Measurements from ENCODE around the gene EPB41L4A. TPM values are rescaled to one million over a fixed set of nuclear protein-coding genes. Genes with fewer than 3 reads are reported as not detected.
A peak's percentile ranks its signal among the peaks of the same experiment; 100 is the strongest.

Gene EPB41L4A
- polyA plus RNA-seq, 4 donors: 0.67 to 11.5 (median 2.9) TPM

DNA sequence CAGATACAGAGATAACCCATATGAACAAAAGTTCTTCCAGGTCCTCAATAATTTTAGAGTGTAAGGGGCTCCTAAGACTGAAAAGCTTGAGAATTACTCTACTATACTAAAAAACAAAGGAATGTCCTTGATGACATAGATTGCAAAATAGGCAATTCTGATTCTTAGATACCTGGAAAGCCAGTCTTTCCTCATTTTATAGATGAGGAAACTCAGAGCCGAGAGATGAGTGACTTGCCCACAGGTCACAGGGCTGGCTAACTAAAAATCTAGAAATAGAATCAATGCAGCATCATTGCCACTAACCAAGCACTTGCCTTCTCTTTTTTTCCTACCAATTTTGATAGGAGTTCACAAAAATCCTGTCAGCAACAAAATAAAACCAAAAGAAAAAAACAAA lies 101.2 kb downstream of the EPB41L4A start:
- H3K27me3 ChIP-seq (ENCODE audit: control insufficient read depth in 3 of 3, insufficient read depth in 3 of 3, low read length in 3 of 3): no peaks in the 10 kb centered on the region
- no peak overlapping the region for H3K27ac ChIP-seq (ENCODE audit: low read depth in 1 of 3, low read length in 2 of 3)
- no peak overlapping the region for H3K4me3 ChIP-seq (ENCODE audit: low read depth in 1 of 3, low read length in 3 of 3)
- FAIRE-seq (no peak), DNase-seq (no peak)
- WGBS, 3 donors: 71 to 89% (median 72%) methylated on average over 1 of the region's 1 CpG
- H3K4me1 ChIP-seq (ENCODE audit: control insufficient read depth in 3 of 3, insufficient read depth in 2 of 3, low read depth in 1 of 3, low read length in 2 of 3): no peaks in the 10 kb centered on the region
- no peaks in the 10 kb centered on the region for H3K36me3 ChIP-seq (ENCODE audit: control insufficient read depth in 3 of 3, insufficient read depth in 2 of 3, low read depth in 1 of 3, low read length in 3 of 3)
- no peaks in the 10 kb centered on the region for H3K9me3 ChIP-seq (ENCODE audit: control insufficient read depth in 2 of 2, insufficient read depth in 1 of 2, low read depth in 1 of 2, low read length in 1 of 2)

DNA sequence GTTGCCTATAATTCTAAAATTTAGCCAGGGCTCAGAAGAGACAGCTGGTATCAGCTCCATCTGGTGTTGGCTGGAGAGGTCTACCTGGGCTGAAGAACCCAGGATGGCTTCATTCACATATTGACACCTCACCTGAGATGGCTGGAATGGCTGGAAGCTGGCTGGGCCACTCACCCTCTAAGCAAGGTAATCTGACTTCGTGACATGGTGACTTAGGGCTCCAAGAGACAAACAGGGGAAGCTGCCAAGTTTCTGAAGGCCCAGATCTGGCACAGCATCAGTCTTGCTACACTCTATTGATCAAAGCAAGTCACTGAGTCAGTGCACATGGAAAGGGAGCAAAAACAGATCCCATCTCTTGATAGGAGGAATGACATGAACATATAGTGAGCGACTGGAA lies 102.3 kb downstream of the EPB41L4A start:
- FAIRE-seq: no peak
- 58 to 75% (median 59%) methylated on average over 2 of the region's 2 CpGs for WGBS, 3 donors
- no peaks in the 10 kb centered on the region for H3K4me1 ChIP-seq (ENCODE audit: control insufficient read depth in 3 of 3, insufficient read depth in 2 of 3, low read depth in 1 of 3, low read length in 2 of 3)
- no peak overlapping the region for H3K4me3 ChIP-seq (ENCODE audit: low read depth in 1 of 3, low read length in 3 of 3)
- no peaks in the 10 kb centered on the region for H3K27me3 ChIP-seq (ENCODE audit: control insufficient read depth in 3 of 3, insufficient read depth in 3 of 3, low read length in 3 of 3)
- no peaks in the 10 kb centered on the region for H3K36me3 ChIP-seq (ENCODE audit: control insufficient read depth in 3 of 3, insufficient read depth in 2 of 3, low read depth in 1 of 3, low read length in 3 of 3)
- H3K9me3 ChIP-seq (ENCODE audit: control insufficient read depth in 2 of 2, insufficient read depth in 1 of 2, low read depth in 1 of 2, low read length in 1 of 2): no peaks in the 10 kb centered on the region
- no peak for DNase-seq
- H3K27ac ChIP-seq (ENCODE audit: low read depth in 1 of 3, low read length in 2 of 3): no peak overlapping the region

DNA sequence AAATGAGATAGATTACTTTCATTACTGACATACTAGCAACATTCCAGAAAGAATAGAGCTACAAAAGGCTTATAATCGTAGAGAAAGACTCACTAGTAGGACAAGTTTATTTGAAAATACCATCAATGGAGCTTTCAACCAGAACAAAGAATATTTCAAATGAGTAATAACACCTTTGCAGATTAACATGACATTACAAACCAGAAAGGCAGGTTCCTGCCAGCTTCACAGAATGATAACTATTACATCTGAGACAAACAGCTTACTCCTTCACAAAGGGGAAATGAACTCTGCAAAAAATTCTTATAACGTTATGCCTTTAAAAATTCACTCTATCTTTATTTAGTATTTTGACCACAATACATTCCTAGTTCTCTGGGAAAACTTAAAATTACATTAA lies 103.1 kb downstream of the EPB41L4A start:
- H3K4me1 ChIP-seq (ENCODE audit: control insufficient read depth in 3 of 3, insufficient read depth in 2 of 3, low read depth in 1 of 3, low read length in 2 of 3): no peaks in the 10 kb centered on the region
- FAIRE-seq: no peak
- DNase-seq: no peak
- no peak overlapping the region for H3K4me3 ChIP-seq (ENCODE audit: low read depth in 1 of 3, low read length in 3 of 3)
- no peaks in the 10 kb centered on the region for H3K9me3 ChIP-seq (ENCODE audit: control insufficient read depth in 2 of 2, insufficient read depth in 1 of 2, low read depth in 1 of 2, low read length in 1 of 2)
- H3K27ac ChIP-seq (ENCODE audit: low read depth in 1 of 3, low read length in 2 of 3): no peak overlapping the region
- 33 to 55% (median 41%) methylated on average over 2 of the region's 2 CpGs for WGBS, 3 donors
- H3K27me3 ChIP-seq (ENCODE audit: control insufficient read depth in 3 of 3, insufficient read depth in 3 of 3, low read length in 3 of 3): no peaks in the 10 kb centered on the region
- no peaks in the 10 kb centered on the region for H3K36me3 ChIP-seq (ENCODE audit: control insufficient read depth in 3 of 3, insufficient read depth in 2 of 3, low read depth in 1 of 3, low read length in 3 of 3)

DNA sequence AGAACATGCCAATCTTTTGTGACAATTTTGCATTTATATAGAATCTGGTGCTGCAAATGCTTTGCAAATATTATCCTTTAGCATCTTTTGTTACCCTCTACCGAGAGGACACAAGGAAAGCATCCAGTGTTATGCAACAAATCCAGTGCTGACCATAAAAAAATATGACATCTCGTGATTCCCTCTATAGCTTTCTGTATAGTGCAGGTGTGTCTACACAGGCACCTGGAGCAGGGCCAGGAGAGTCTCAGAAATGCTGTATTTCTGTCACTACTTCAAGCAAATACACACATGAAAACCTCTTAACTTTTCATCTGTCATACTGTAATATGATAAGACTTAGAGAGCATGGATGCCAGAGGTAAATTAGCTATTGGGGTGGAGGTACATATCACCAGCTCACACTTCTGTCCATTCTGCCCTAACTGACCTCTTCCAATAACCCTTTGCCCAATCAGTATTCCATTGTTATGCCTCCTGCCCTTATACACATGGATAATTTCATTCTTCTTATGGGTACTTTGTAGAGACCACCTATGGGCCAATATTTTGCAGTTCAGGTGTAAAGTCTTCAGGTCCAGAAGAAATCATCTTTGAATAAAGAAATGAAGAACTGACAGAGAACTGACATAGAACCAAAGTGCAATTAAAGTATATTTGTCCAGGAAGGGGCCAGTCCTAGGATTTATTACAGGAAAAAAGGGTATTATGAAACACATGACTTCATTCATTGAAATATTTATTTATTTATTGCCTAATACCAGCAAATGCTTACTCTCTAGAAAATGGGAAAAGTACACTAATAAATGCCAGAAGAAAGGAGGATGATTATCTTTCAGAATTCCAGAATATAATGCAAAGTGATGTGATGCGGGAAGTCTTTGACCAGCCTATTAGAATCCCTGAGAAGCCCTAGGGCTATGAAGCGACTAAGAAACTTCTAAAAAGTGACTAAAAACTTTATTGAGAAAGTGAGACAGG lies 106.5 kb downstream of the EPB41L4A start:
- H3K9me3 ChIP-seq (ENCODE audit: control insufficient read depth in 2 of 2, insufficient read depth in 1 of 2, low read depth in 1 of 2, low read length in 1 of 2): no peaks in the 10 kb centered on the region
- WGBS, 3 donors: 58 to 77% (median 59%) methylated on average over 4 of the region's 4 CpGs
- no peaks in the 10 kb centered on the region for H3K27me3 ChIP-seq (ENCODE audit: control insufficient read depth in 3 of 3, insufficient read depth in 3 of 3, low read length in 3 of 3)
- peak in 1 of 2 donors; percentile 3 for DNase-seq
- no peak overlapping the region for H3K27ac ChIP-seq (ENCODE audit: low read depth in 1 of 3, low read length in 2 of 3)
- H3K4me3 ChIP-seq (ENCODE audit: low read depth in 1 of 3, low read length in 3 of 3): no peak overlapping the region
- FAIRE-seq: no peak
- H3K4me1 ChIP-seq (ENCODE audit: control insufficient read depth in 3 of 3, insufficient read depth in 2 of 3, low read depth in 1 of 3, low read length in 2 of 3): no peaks in the 10 kb centered on the region
- no peaks in the 10 kb centered on the region for H3K36me3 ChIP-seq (ENCODE audit: control insufficient read depth in 3 of 3, insufficient read depth in 2 of 3, low read depth in 1 of 3, low read length in 3 of 3)

DNA sequence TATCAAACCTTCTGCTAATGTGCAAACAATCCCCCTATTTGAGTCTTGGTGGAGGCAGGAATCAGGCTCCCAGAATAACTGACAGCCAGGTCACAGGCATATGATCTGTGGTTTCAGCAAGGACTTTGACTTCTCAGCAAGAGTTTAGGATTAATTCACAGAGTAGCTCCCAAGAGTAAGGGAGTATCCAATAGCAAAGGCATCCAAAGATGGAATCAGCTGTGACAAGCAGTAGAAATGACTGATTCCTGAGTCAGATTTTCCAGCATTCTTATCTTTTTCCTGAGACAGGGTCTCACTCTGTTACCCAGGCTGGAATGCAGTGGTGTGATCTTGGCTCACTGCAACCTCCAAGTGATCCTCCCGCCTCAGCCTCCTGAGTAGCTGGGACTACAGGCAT lies 108.3 kb downstream of the EPB41L4A start:
- H3K9me3 ChIP-seq (ENCODE audit: control insufficient read depth in 2 of 2, insufficient read depth in 1 of 2, low read depth in 1 of 2, low read length in 1 of 2): no peaks in the 10 kb centered on the region
- no peak for DNase-seq
- no peaks in the 10 kb centered on the region for H3K27me3 ChIP-seq (ENCODE audit: control insufficient read depth in 3 of 3, insufficient read depth in 3 of 3, low read length in 3 of 3)
- H3K27ac ChIP-seq (ENCODE audit: low read depth in 1 of 3, low read length in 2 of 3): no peak overlapping the region
- 88 to 95% (median 93%) methylated on average over 1 of the region's 1 CpG for WGBS, 3 donors
- no peak overlapping the region for H3K4me3 ChIP-seq (ENCODE audit: low read depth in 1 of 3, low read length in 3 of 3)
- no peaks in the 10 kb centered on the region for H3K4me1 ChIP-seq (ENCODE audit: control insufficient read depth in 3 of 3, insufficient read depth in 2 of 3, low read depth in 1 of 3, low read length in 2 of 3)
- FAIRE-seq: no peak
- H3K36me3 ChIP-seq (ENCODE audit: control insufficient read depth in 3 of 3, insufficient read depth in 2 of 3, low read depth in 1 of 3, low read length in 3 of 3): no peaks in the 10 kb centered on the region

DNA sequence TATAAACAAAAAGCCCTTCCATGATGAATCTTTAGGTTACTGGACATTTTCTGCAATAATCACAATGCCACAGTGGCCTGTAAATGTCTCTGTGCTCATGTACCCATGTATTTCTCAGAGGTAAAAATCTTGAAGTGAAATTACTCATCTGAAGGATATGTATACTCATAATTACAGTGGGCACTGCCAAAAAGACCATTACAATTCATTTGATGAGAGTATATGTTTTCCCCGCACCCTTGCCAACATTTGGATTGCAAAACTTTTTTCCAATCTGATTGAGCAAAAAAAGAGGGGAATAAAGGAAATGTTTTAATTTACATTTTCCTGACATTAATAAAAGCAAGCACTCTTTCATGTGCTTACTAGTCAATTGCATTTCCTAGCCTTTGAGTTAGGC lies 110.5 kb downstream of the EPB41L4A start:
- Histone ChIP-seq H3K36me3 (ENCODE audit: control insufficient read depth in 3 of 3, insufficient read depth in 2 of 3, low read depth in 1 of 3, low read length in 3 of 3) (no peaks in the 10 kb centered on the region), H3K27me3 (ENCODE audit: control insufficient read depth in 3 of 3, insufficient read depth in 3 of 3, low read length in 3 of 3) (no peaks in the 10 kb centered on the region), H3K27ac (ENCODE audit: low read depth in 1 of 3, low read length in 2 of 3) (no peak overlapping the region), H3K4me1 (ENCODE audit: control insufficient read depth in 3 of 3, insufficient read depth in 2 of 3, low read depth in 1 of 3, low read length in 2 of 3) (no peaks in the 10 kb centered on the region), H3K9me3 (ENCODE audit: control insufficient read depth in 2 of 2, insufficient read depth in 1 of 2, low read depth in 1 of 2, low read length in 1 of 2) (no peaks in the 10 kb centered on the region), H3K4me3 (ENCODE audit: low read depth in 1 of 3, low read length in 3 of 3) (no peak overlapping the region)
- WGBS, 3 donors: 85 to 96% (median 90%) methylated on average over 1 of the region's 1 CpG
- DNase-seq (no peak), FAIRE-seq (no peak)

DNA sequence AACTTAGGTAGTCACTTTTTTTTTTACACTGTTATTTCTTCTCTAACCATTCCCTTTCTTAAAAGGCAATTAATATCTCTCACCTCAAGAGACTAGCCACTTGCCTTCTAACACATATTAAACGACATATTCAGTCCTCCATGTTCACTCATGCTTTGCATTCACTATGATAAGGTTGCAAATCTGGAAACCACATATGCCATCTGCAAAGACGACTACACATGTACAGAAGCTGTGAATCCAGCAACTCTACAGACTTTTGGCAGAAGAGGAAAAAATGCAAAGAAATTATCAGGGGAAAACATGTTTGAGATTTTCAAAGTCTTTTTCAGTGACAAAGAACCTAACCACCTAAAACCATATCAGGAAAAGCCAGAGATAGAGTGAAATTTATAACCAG lies 112.1 kb downstream of the EPB41L4A start:
- no peak overlapping the region for H3K4me3 ChIP-seq (ENCODE audit: low read depth in 1 of 3, low read length in 3 of 3)
- FAIRE-seq: no peak
- 68 to 72% (median 71%) methylated on average over 2 of the region's 2 CpGs for WGBS, 3 donors

DNA sequence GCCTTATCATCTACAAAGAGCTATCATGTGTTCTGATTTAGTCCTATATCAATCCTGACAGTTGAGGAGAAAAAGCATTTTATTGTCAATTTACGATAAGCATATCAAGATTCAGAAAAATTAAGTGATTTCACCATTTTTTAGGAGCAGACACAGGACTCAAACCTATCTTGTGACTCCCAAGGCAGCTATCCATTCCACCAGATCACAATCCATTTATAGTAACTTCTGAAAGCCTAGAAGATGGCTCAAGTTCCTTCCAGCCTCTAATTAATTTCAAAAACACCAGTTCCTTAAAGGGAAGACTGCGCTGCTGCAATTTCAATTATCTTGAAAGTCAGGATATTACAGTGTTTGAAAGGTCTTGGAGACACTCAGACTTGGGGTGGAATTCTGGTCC lies 114.3 kb downstream of the EPB41L4A start:
- no peak for FAIRE-seq
- Histone ChIP-seq H3K9me3 (ENCODE audit: control insufficient read depth in 2 of 2, insufficient read depth in 1 of 2, low read depth in 1 of 2, low read length in 1 of 2) (no peaks in the 10 kb centered on the region), H3K36me3 (ENCODE audit: control insufficient read depth in 3 of 3, insufficient read depth in 2 of 3, low read depth in 1 of 3, low read length in 3 of 3) (no peaks in the 10 kb centered on the region), H3K4me3 (ENCODE audit: low read depth in 1 of 3, low read length in 3 of 3) (no peak overlapping the region), H3K4me1 (ENCODE audit: control insufficient read depth in 3 of 3, insufficient read depth in 2 of 3, low read depth in 1 of 3, low read length in 2 of 3) (no peaks in the 10 kb centered on the region), H3K27ac (ENCODE audit: low read depth in 1 of 3, low read length in 2 of 3) (no peak overlapping the region), H3K27me3 (ENCODE audit: control insufficient read depth in 3 of 3, insufficient read depth in 3 of 3, low read length in 3 of 3) (no peaks in the 10 kb centered on the region)
- no peak for DNase-seq
- WGBS, 3 donors: 88 to 95% (median 91%) methylated on average over 2 of the region's 2 CpGs

More for the DNA sequence above, 112.1 kb downstream of the EPB41L4A start:
- Histone ChIP-seq H3K4me1 (ENCODE audit: control insufficient read depth in 3 of 3, insufficient read depth in 2 of 3, low read depth in 1 of 3, low read length in 2 of 3) (no peaks in the 10 kb centered on the region), H3K27ac (ENCODE audit: low read depth in 1 of 3, low read length in 2 of 3) (no peak overlapping the region), H3K9me3 (ENCODE audit: control insufficient read depth in 2 of 2, insufficient read depth in 1 of 2, low read depth in 1 of 2, low read length in 1 of 2) (no peaks in the 10 kb centered on the region), H3K27me3 (ENCODE audit: control insufficient read depth in 3 of 3, insufficient read depth in 3 of 3, low read length in 3 of 3) (no peaks in the 10 kb centered on the region), H3K36me3 (ENCODE audit: control insufficient read depth in 3 of 3, insufficient read depth in 2 of 3, low read depth in 1 of 3, low read length in 3 of 3) (no peaks in the 10 kb centered on the region)
- DNase-seq: no peak
